GM12801 (cell line): ENCODE measurements around the gene ONECUT2.

Experiments
- TF ChIP-seq, protein P1 (sequence below): IDR thresholded peaks from one replicate; pipeline ENCODE4 v1.5.1; 2011; ENCODE audit warnings: control low read depth; ENCODE audit not compliant: insufficient read length; ENCODE audit errors: extremely low read depth

Gene ONECUT2

GRCh38 chr18:57529151-57529550, 94.0 kb downstream of the ONECUT2 start:
- TF ChIP-seq, protein P1, sequence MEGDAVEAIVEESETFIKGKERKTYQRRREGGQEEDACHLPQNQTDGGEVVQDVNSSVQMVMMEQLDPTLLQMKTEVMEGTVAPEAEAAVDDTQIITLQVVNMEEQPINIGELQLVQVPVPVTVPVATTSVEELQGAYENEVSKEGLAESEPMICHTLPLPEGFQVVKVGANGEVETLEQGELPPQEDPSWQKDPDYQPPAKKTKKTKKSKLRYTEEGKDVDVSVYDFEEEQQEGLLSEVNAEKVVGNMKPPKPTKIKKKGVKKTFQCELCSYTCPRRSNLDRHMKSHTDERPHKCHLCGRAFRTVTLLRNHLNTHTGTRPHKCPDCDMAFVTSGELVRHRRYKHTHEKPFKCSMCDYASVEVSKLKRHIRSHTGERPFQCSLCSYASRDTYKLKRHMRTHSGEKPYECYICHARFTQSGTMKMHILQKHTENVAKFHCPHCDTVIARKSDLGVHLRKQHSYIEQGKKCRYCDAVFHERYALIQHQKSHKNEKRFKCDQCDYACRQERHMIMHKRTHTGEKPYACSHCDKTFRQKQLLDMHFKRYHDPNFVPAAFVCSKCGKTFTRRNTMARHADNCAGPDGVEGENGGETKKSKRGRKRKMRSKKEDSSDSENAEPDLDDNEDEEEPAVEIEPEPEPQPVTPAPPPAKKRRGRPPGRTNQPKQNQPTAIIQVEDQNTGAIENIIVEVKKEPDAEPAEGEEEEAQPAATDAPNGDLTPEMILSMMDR, result no peak

- TF ChIP-seq, protein P1, result no peak
Measured at GRCh38 chr18:57533006-57533867, 98.1 kb downstream of the ONECUT2 start.

- TF ChIP-seq, protein P1, result no peak
Measured at GRCh38 chr18:57533868-57534510, 98.8 kb downstream of the ONECUT2 start.

DNA sequence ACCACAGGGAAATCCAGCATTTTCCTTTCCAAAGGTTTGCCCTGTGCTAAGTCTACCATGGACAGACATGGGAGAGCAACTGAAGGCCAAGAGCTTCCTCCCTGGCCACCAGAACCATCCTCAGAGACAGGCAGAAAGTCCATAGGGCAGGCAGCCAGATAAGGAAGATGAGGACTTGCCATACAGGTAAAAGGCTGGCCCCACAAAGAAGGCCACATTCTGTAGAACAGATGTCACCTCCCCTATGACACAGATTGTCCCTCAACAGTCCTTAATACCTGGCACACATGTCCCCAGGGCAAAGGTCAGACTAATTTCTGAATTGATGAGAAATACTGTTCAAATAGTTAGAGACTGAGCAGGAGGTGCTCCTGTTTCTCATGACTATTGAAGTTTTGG, 99.3 kb downstream of the ONECUT2 start:
- TF ChIP-seq, protein P1, result no peak

DNA sequence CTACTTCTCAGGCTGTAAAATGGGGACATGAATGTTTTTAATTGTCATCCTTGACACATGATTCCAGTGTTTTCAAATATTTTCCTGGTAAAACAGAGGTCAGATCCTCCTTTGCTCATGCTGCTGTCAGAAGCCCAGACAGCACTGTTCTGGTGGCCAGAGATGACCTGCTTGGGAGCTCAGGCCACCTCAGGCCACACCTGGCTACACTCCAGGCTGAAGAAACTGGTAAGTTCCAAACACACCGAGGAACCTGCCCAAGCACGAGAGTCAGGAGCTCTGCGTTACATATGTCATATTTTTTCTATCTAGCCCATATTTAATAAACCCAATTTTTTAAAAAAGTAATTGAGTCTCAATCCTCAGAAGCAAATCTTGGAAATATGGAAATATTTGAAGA, 103.4 kb downstream of the ONECUT2 start:
- TF ChIP-seq, protein P1, result no peak

GRCh38 chr18:57539702-57540101, 104.5 kb downstream of the ONECUT2 start:
- TF ChIP-seq, protein P1, result no peak
